ENCODE results near the gene MUC4.
"Not testable (repeated sequence)": the region's sequence is repeated elsewhere in the genome, so short reads cannot be mapped to it uniquely, and the experiment has no call there.

Gene MUC4

DNA sequence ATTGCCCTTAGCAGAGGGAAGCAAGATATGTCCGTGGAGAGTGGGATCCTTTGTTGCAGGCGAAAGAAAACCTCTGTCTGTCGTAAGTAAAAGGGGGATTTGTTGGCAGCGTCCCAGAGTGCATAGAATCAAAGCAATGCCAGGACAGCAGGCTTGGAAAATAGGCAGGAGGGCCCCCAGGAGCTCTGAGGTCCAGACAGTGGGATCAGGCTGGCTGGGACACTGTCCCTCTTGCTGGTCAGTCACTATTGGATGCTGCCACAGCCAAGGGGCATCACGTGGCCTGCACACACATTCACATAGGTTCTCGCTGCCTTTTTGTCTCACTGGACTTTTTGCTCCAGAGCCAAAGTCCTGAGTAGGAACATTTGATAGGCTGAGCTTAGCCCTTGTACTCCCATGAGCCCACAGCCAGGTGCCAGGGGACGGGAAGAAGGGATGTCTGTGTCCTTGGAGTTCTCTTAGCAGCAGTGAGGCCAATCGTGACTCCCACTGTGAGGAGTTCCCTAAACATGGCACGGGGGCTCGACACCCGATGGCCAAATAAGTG, 80.3 kb downstream of the MUC4 start:
- H3K36me3 ChIP-seq (replicated peaks): no peaks in the 10 kb centered on the region
- H3K27ac ChIP-seq: no peak overlapping the region
- no peak for DNase-seq
- TF ChIP-seq, protein P1, sequence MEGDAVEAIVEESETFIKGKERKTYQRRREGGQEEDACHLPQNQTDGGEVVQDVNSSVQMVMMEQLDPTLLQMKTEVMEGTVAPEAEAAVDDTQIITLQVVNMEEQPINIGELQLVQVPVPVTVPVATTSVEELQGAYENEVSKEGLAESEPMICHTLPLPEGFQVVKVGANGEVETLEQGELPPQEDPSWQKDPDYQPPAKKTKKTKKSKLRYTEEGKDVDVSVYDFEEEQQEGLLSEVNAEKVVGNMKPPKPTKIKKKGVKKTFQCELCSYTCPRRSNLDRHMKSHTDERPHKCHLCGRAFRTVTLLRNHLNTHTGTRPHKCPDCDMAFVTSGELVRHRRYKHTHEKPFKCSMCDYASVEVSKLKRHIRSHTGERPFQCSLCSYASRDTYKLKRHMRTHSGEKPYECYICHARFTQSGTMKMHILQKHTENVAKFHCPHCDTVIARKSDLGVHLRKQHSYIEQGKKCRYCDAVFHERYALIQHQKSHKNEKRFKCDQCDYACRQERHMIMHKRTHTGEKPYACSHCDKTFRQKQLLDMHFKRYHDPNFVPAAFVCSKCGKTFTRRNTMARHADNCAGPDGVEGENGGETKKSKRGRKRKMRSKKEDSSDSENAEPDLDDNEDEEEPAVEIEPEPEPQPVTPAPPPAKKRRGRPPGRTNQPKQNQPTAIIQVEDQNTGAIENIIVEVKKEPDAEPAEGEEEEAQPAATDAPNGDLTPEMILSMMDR (IDR thresholded peaks at IDR 0.05; ENCODE audit: low read depth, low read length, missing control alignments): no peak
- in situ Hi-C loops (cut with HindIII; ENCODE audit: low pct_ligation_motif_present, low sequenced_read_pairs): no loop called here
- peaks cover 10% of the 10 kb centered on the region for H3K27me3 ChIP-seq (replicated peaks)
- no peak overlapping the region for H3K4me3 ChIP-seq (ENCODE audit: low read depth, low read length)

DNA sequence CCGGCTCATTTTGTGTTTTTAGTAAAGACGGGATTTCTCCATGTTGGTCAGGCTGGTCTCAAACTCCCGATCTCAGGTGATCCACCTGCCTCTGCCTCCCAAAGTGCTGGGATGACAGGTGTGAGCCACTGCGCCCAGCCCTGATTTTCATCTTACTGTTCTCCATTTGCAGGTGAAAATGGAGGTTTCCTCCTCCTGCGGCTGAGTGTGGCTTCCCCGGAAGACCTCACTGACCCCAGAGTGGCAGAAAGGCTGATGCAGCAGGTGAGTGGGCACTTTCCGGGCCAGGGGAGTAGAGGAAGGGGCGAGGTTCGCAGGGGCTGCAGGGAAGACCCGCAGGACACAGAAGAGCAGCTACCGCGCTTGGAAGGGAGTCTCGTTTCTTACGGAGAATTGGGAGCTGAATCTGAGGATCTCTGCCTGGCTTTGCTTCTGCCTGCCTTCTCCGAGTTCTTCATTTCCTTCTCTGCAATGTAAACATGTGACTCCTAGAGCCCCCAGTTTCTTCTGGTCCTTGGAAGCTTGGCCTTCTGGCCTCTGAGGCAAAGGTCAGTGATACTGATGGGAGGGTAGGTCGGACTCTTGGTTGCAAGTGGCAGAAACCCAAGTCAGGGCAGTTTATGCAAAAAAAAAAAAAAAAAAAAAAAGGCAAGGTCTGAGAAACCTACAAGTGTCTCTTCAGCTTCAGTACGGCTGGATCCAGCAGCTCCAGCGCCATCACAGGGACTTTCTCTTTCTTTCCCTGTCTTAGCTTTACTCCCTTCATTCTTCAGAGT, 82.1 kb downstream of the MUC4 start:
- Histone ChIP-seq H3K36me3 (replicated peaks) (no peaks in the 10 kb centered on the region), H3K27me3 (replicated peaks) (peaks cover 10% of the 10 kb centered on the region), H3K27ac (no peak overlapping the region), H3K4me3 (ENCODE audit: low read depth, low read length) (no peak overlapping the region)
- TF ChIP-seq, protein P1 (IDR thresholded peaks at IDR 0.05; ENCODE audit: low read depth, low read length, missing control alignments): no peak
- in situ Hi-C loops (cut with HindIII; ENCODE audit: low pct_ligation_motif_present, low sequenced_read_pairs): no loop called here
- no peak for DNase-seq

DNA sequence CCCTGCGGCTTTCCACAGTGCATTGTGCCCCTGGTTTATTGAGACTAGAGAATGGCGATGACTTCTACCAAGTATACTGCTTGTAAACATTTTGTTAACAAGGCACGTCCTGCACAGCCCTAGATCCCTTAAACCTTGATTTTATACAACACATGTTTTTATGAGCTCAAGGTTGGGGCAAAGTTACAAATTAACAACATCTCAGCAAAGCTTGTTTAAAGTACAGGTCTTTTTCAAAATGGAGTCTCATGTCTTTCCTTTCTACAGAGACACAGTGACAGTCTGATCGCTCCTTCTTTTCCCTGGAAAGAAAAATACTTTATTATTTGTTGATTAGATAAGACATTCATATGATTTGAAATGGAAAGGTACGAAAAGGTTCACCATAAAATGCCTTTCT, 82.9 kb downstream of the MUC4 start:
- in situ Hi-C loops (cut with HindIII; ENCODE audit: low pct_ligation_motif_present, low sequenced_read_pairs); H3K4me3 ChIP-seq (ENCODE audit: low read depth, low read length); DNase-seq; H3K27me3 ChIP-seq (replicated peaks); H3K36me3 ChIP-seq (replicated peaks); H3K27ac ChIP-seq: not testable (repeated sequence)

DNA sequence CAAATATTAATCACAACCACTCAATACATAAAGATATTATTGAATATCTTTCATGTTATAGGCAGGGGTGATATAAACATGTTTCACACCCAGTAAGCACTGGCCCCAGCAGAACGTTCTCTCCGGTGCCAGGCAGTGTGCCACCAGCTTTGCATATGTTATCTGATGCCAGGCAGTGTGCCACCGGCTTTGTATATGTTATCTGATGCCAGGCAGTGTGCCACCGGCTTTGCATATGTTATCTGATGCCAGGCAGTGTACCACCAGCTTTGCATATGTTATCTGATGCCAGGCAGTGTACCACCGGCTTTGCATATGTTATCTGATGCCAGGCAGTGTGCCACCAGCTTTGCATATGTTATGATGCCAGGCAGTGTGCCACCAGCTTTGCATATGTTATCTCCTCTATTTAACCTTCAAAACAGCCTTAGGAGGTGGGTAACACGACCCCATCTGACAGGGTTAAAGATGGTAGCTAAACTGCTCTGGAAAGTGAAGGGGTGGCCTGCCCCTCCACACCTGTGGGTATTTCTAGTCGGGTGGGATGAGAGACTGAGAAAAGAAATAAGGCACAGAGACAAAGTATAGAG, 84.0 kb downstream of the MUC4 start:
- no peak for DNase-seq
- in situ Hi-C loops (cut with HindIII; ENCODE audit: low pct_ligation_motif_present, low sequenced_read_pairs): no loop called here
- peaks cover 10% of the 10 kb centered on the region for H3K27me3 ChIP-seq (replicated peaks)
- H3K36me3 ChIP-seq (replicated peaks): no peaks in the 10 kb centered on the region
- no peak overlapping the region for H3K4me3 ChIP-seq (ENCODE audit: low read depth, low read length)
- no peak overlapping the region for H3K27ac ChIP-seq
- TF ChIP-seq, protein P1 (IDR thresholded peaks at IDR 0.05; ENCODE audit: low read depth, low read length, missing control alignments): no peak

- H3K27me3 ChIP-seq (replicated peaks); H3K27ac ChIP-seq; H3K36me3 ChIP-seq (replicated peaks); H3K4me3 ChIP-seq (ENCODE audit: low read depth, low read length); DNase-seq; in situ Hi-C loops (cut with HindIII; ENCODE audit: low pct_ligation_motif_present, low sequenced_read_pairs): not testable (repeated sequence)
These were observed 85.6 kb downstream of the MUC4 start for GRCh38 chr3:195725916-195726740.

- DNase-seq; H3K27ac ChIP-seq; in situ Hi-C loops (cut with HindIII; ENCODE audit: low pct_ligation_motif_present, low sequenced_read_pairs); H3K36me3 ChIP-seq (replicated peaks); H3K4me3 ChIP-seq (ENCODE audit: low read depth, low read length): not testable (repeated sequence)
- peaks cover 16% of the 10 kb centered on the region for H3K27me3 ChIP-seq (replicated peaks)
These were observed 87.4 kb downstream of the MUC4 start for GRCh38 chr3:195724363-195724762.

DNA sequence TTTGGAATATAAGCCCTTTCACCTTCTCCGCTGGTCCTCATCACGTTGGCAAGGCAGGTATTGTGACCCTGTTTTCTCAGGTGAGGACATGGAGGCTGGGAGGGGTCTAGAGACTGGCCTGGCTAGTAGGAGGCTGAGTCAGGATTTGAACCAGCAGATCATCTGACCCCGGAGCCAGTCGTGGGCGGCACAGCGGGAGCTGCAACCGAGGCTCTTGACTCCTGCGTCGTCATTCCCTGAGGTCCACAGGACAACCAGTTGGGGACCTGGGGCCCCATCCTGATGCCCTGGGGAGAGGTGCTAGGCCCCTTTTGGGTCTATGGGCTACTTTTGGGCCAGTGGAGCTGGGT, 88.8 kb downstream of the MUC4 start:
- H3K36me3 ChIP-seq (replicated peaks); in situ Hi-C loops (cut with HindIII; ENCODE audit: low pct_ligation_motif_present, low sequenced_read_pairs); H3K4me3 ChIP-seq (ENCODE audit: low read depth, low read length); DNase-seq; H3K27ac ChIP-seq: not testable (repeated sequence)
- H3K27me3 ChIP-seq (replicated peaks): peaks cover 22% of the 10 kb centered on the region

DNA sequence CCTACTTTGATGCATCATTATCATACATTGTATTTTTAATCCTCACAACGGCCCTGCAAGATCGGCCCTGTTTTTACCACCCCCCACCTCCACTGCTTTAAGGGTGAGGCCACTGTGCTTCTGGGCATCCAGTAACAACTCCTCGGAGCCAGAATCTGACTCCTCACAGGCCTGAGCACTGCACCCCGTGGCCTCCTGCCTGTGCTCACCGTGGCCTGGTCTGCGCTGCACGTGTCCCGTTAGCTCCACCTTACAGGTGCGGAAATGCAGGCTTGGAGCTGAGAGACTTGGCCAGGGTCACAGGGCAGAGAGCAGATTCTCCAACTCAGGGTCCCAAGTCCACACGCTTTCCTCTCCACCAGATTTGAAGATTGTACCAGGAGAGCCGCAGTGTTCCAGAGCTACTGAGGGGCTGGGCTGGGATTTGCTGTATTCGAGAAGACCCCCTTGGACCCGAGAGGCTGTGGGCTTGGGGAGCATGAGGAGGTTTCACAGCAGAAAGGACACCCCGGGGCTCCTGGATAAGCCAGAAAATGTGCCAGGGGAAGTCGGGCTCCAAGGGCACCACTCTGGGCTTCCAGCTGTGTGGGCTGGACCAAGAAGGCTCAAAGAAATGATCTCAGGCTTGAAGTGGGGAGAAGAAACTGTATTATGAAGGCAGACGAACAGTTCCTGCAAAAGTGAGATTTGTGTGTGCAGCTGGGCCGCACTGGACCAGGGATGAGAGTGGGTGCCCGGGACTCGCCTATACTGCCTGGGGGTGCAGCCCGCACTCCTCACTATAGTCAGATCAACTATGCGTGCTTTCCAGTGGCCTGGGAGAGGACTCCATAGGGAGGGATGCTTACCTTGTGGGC, 89.4 kb downstream of the MUC4 start:
- H3K36me3 ChIP-seq (replicated peaks); H3K4me3 ChIP-seq (ENCODE audit: low read depth, low read length); in situ Hi-C loops (cut with HindIII; ENCODE audit: low pct_ligation_motif_present, low sequenced_read_pairs); H3K27ac ChIP-seq; DNase-seq: not testable (repeated sequence)
- peaks cover 26% of the 10 kb centered on the region for H3K27me3 ChIP-seq (replicated peaks)

DNA sequence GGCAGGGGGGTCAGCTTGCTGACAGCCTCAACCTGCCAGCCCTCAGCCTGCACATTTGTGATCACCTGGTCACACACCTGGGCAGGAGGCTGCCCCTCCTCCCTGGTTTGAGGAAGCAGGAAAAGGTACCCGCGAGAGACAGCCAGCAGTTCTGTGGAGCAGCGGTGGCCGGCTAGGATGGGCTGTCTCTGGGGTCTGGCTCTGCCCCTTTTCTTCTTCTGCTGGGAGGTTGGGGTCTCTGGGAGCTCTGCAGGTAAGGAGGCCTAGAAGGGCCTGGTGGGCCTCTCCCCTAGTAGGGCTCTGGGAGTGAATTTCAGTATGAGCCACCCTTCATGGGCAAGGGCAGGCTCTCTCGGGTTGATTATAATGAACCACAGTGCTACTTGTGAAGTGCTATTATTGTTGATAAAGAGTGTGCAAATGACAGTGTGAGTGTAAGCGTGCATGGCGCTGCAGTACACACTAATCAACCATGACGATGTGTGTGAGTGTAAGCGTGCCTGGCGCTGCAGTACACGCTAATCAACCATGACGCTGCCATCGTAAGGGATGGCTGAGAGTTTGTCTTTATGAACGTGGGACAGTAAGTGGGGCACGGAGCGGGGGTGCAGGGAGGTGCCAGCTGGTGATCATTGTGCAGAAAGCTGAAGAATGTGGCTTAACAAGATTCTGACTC, 90.8 kb downstream of the MUC4 start, which contains the start of gene MUC20:
MUC20 (plus strand) TSS at position 148 of the 676 bp plus-strand sequence; CDS start at position 178, 30 bp downstream.
- in situ Hi-C loops (cut with HindIII; ENCODE audit: low pct_ligation_motif_present, low sequenced_read_pairs); DNase-seq; H3K27ac ChIP-seq; H3K4me3 ChIP-seq (ENCODE audit: low read depth, low read length); H3K36me3 ChIP-seq (replicated peaks): not testable (repeated sequence)
- peaks cover 35% of the 10 kb centered on the region for H3K27me3 ChIP-seq (replicated peaks)
